Measurements from ENCODE around the gene RGPD6.
"Not testable (repeated sequence)": the region's sequence is repeated elsewhere in the genome, so short reads cannot be mapped to it uniquely, and the experiment has no call there.

The RGPD6 gene

GRCh38 chr2:110589677-110590330 is 12.8 kb upstream of the RGPD6 start:
- H3K36me3 ChIP-seq (ENCODE audit: insufficient read depth, low read length); H3K27ac ChIP-seq (ENCODE audit: low read depth, low read length); H3K27me3 ChIP-seq (ENCODE audit: insufficient read depth, low read length); H3K9me3 ChIP-seq (ENCODE audit: insufficient read depth, low read depth, low read length); H3K4me3 ChIP-seq (ENCODE audit: low read length); H3K9ac ChIP-seq (ENCODE audit: low read depth, low read length); H3K4me1 ChIP-seq (ENCODE audit: insufficient read depth, low read length): not testable (repeated sequence)
- no CpG with 5 or more reads among the region's 15 CpGs for whole genome bisulfite sequencing

GRCh38 chr2:110588520-110588919 is 11.5 kb upstream of the RGPD6 start:
- not testable (repeated sequence) for H3K9ac ChIP-seq (ENCODE audit: low read depth, low read length); H3K27me3 ChIP-seq (ENCODE audit: insufficient read depth, low read length); H3K4me3 ChIP-seq (ENCODE audit: low read length); H3K36me3 ChIP-seq (ENCODE audit: insufficient read depth, low read length); H3K9me3 ChIP-seq (ENCODE audit: insufficient read depth, low read depth, low read length); H3K4me1 ChIP-seq (ENCODE audit: insufficient read depth, low read length); H3K27ac ChIP-seq (ENCODE audit: low read depth, low read length)
- no CpG with 5 or more reads among the region's 1 CpG for WGBS

- H3K4me1 ChIP-seq (ENCODE audit: insufficient read depth, low read length); H3K9ac ChIP-seq (ENCODE audit: low read depth, low read length); H3K9me3 ChIP-seq (ENCODE audit: insufficient read depth, low read depth, low read length); H3K4me3 ChIP-seq (ENCODE audit: low read length); H3K36me3 ChIP-seq (ENCODE audit: insufficient read depth, low read length); H3K27ac ChIP-seq (ENCODE audit: low read depth, low read length); H3K27me3 ChIP-seq (ENCODE audit: insufficient read depth, low read length): not testable (repeated sequence)
- no CpG with 5 or more reads among the region's 12 CpGs for WGBS
Measured at GRCh38 chr2:110579216-110579965, 2.4 kb upstream of the RGPD6 start.

GRCh38 chr2:110578429-110578828 is 1.4 kb upstream of the RGPD6 start:
- not testable (repeated sequence) for H3K9me3 ChIP-seq (ENCODE audit: insufficient read depth, low read depth, low read length); H3K4me3 ChIP-seq (ENCODE audit: low read length); H3K27me3 ChIP-seq (ENCODE audit: insufficient read depth, low read length); H3K36me3 ChIP-seq (ENCODE audit: insufficient read depth, low read length); H3K9ac ChIP-seq (ENCODE audit: low read depth, low read length); H3K4me1 ChIP-seq (ENCODE audit: insufficient read depth, low read length); H3K27ac ChIP-seq (ENCODE audit: low read depth, low read length)
- no CpG with 5 or more reads among the region's 1 CpG for WGBS

GRCh38 chr2:110499755-110500377 is 77.2 kb downstream of the RGPD6 start:
- WGBS: no CpG with 5 or more reads among the region's 8 CpGs
- H3K27me3 ChIP-seq (ENCODE audit: insufficient read depth, low read length); H3K4me1 ChIP-seq (ENCODE audit: insufficient read depth, low read length); H3K36me3 ChIP-seq (ENCODE audit: insufficient read depth, low read length); H3K4me3 ChIP-seq (ENCODE audit: low read length); H3K9ac ChIP-seq (ENCODE audit: low read depth, low read length); H3K9me3 ChIP-seq (ENCODE audit: insufficient read depth, low read depth, low read length); H3K27ac ChIP-seq (ENCODE audit: low read depth, low read length): not testable (repeated sequence)

- WGBS: no CpG with 5 or more reads among the region's 6 CpGs
Measured at GRCh38 chr2:110496027-110496426, 81.0 kb downstream of the RGPD6 start.

GRCh38 chr2:110494488-110494887 is 82.5 kb downstream of the RGPD6 start:
- not testable (repeated sequence) for H3K9me3 ChIP-seq (ENCODE audit: insufficient read depth, low read depth, low read length); H3K27ac ChIP-seq (ENCODE audit: low read depth, low read length); H3K27me3 ChIP-seq (ENCODE audit: insufficient read depth, low read length); H3K9ac ChIP-seq (ENCODE audit: low read depth, low read length); H3K36me3 ChIP-seq (ENCODE audit: insufficient read depth, low read length); H3K4me1 ChIP-seq (ENCODE audit: insufficient read depth, low read length); H3K4me3 ChIP-seq (ENCODE audit: low read length)
- no CpG with 5 or more reads among the region's 3 CpGs for WGBS

More at GRCh38 chr2:110496027-110496426, 81.0 kb downstream of the RGPD6 start:
- H3K27ac ChIP-seq (ENCODE audit: low read depth, low read length); H3K36me3 ChIP-seq (ENCODE audit: insufficient read depth, low read length); H3K4me3 ChIP-seq (ENCODE audit: low read length); H3K27me3 ChIP-seq (ENCODE audit: insufficient read depth, low read length); H3K9ac ChIP-seq (ENCODE audit: low read depth, low read length); H3K9me3 ChIP-seq (ENCODE audit: insufficient read depth, low read depth, low read length); H3K4me1 ChIP-seq (ENCODE audit: insufficient read depth, low read length): not testable (repeated sequence)

GRCh38 chr2:110488991-110489390 is 88.0 kb downstream of the RGPD6 start:
- not testable (repeated sequence) for H3K27ac ChIP-seq (ENCODE audit: low read depth, low read length); H3K4me1 ChIP-seq (ENCODE audit: insufficient read depth, low read length); H3K4me3 ChIP-seq (ENCODE audit: low read length); H3K27me3 ChIP-seq (ENCODE audit: insufficient read depth, low read length); H3K9me3 ChIP-seq (ENCODE audit: insufficient read depth, low read depth, low read length); H3K36me3 ChIP-seq (ENCODE audit: insufficient read depth, low read length); H3K9ac ChIP-seq (ENCODE audit: low read depth, low read length)
- no CpG with 5 or more reads among the region's 1 CpG for WGBS

- not testable (repeated sequence) for H3K36me3 ChIP-seq (ENCODE audit: insufficient read depth, low read length); H3K9me3 ChIP-seq (ENCODE audit: insufficient read depth, low read depth, low read length); H3K27ac ChIP-seq (ENCODE audit: low read depth, low read length); H3K9ac ChIP-seq (ENCODE audit: low read depth, low read length); H3K4me3 ChIP-seq (ENCODE audit: low read length); H3K4me1 ChIP-seq (ENCODE audit: insufficient read depth, low read length); H3K27me3 ChIP-seq (ENCODE audit: insufficient read depth, low read length)
- WGBS: no CpG with 5 or more reads among the region's 4 CpGs
Measured at GRCh38 chr2:110482697-110483096, 94.3 kb downstream of the RGPD6 start.

- H3K27me3 ChIP-seq (ENCODE audit: insufficient read depth, low read length); H3K36me3 ChIP-seq (ENCODE audit: insufficient read depth, low read length); H3K9me3 ChIP-seq (ENCODE audit: insufficient read depth, low read depth, low read length); H3K4me3 ChIP-seq (ENCODE audit: low read length); H3K4me1 ChIP-seq (ENCODE audit: insufficient read depth, low read length); H3K27ac ChIP-seq (ENCODE audit: low read depth, low read length); H3K9ac ChIP-seq (ENCODE audit: low read depth, low read length): not testable (repeated sequence)
- WGBS: no CpG with 5 or more reads among the region's 3 CpGs
Measured at GRCh38 chr2:110481200-110481599, 95.8 kb downstream of the RGPD6 start.

- not testable (repeated sequence) for H3K9ac ChIP-seq (ENCODE audit: low read depth, low read length); H3K4me3 ChIP-seq (ENCODE audit: low read length); H3K36me3 ChIP-seq (ENCODE audit: insufficient read depth, low read length); H3K4me1 ChIP-seq (ENCODE audit: insufficient read depth, low read length); H3K27ac ChIP-seq (ENCODE audit: low read depth, low read length); H3K9me3 ChIP-seq (ENCODE audit: insufficient read depth, low read depth, low read length); H3K27me3 ChIP-seq (ENCODE audit: insufficient read depth, low read length)
- no CpG with 5 or more reads among the region's 4 CpGs for WGBS
Measured at GRCh38 chr2:110480084-110480483, 96.9 kb downstream of the RGPD6 start.
